Ishikawa (cell line): Measurements from ENCODE around the gene SFT2D2.

Source experiments
- CEBPB ChIP-seq: IDR thresholded peaks from 2 replicates; pipeline ENCODE4 v1.6.1; 2012
- CREB1 ChIP-seq: IDR thresholded peaks from 2 replicates; pipeline ENCODE4 v1.6.1; 2012; ENCODE audit warnings: low read depth
- EGR1 ChIP-seq: IDR thresholded peaks from 2 replicates; pipeline ENCODE4 v1.6.1; 2012
- EP300 ChIP-seq: IDR thresholded peaks from 2 replicates; pipeline ENCODE4 v1.6.1; 2012; ENCODE audit warnings: borderline replicate concordance
- FOXM1 ChIP-seq: IDR thresholded peaks from 2 replicates; pipeline ENCODE4 v1.6.1; 2012; ENCODE audit warnings: low read depth, borderline replicate concordance
- MAX ChIP-seq: IDR thresholded peaks from 2 replicates; pipeline ENCODE4 v1.6.1; 2012
- NFIC ChIP-seq: IDR thresholded peaks from 2 replicates; pipeline ENCODE4 v1.6.1; 2012
- RAD21 ChIP-seq: IDR thresholded peaks from 2 replicates; pipeline ENCODE4 v1.6.1; 2012; ENCODE audit warnings: low read depth
- REST ChIP-seq: IDR thresholded peaks from 2 replicates; pipeline ENCODE4 v1.6.1; 2012; ENCODE audit warnings: low read depth, mild to moderate bottlenecking
- TAF1 ChIP-seq: IDR thresholded peaks from 2 replicates; pipeline ENCODE4 v1.6.1; 2012; ENCODE audit warnings: low read depth, mild to moderate bottlenecking
- TCF12 ChIP-seq: IDR thresholded peaks from 2 replicates; pipeline ENCODE4 v1.6.1; 2012; ENCODE audit warnings: low read depth
- TEAD4 ChIP-seq: IDR thresholded peaks from 2 replicates; pipeline ENCODE4 v1.6.1; 2012
- USF1 ChIP-seq: IDR thresholded peaks from 2 replicates; pipeline ENCODE4 v1.6.1; 2012
- YY1 ChIP-seq: IDR thresholded peaks from 2 replicates; pipeline ENCODE4 v1.6.1; 2012; ENCODE audit warnings: low read depth
- ZBTB7A ChIP-seq: IDR thresholded peaks from 2 replicates; pipeline ENCODE4 v1.6.1; 2012; ENCODE audit warnings: low read depth

The SFT2D2 gene

GRCh38 chr1:168285971-168286927, 60.4 kb downstream of the SFT2D2 start:
- TF ChIP-seq ZBTB7A (no peak), REST (no peak), TEAD4 (no peak), NFIC (no peak), TCF12 (no peak), EP300 (no peak), USF1 (no peak), CREB1 (no peak), CEBPB (no peak), TAF1 (no peak), MAX (no peak), RAD21 (no peak), EGR1 (no peak), FOXM1 (no peak)

GRCh38 chr1:168287237-168287664, 61.4 kb downstream of the SFT2D2 start:
- TF ChIP-seq FOXM1: no peak
- TF ChIP-seq REST: no peak
- TF ChIP-seq YY1: no peak
- TF ChIP-seq MAX: no peak
- TF ChIP-seq TAF1: no peak
- no peak for TF ChIP-seq USF1
- TF ChIP-seq CEBPB: no peak

GRCh38 chr1:168288311-168289052, 62.7 kb downstream of the SFT2D2 start:
- TF ChIP-seq EGR1 (no peak), RAD21 (no peak), TAF1 (no peak), NFIC (no peak), EP300 (no peak), CREB1 (no peak), TCF12 (no peak)

- TF ChIP-seq USF1 (no peak), EP300 (no peak), CEBPB (no peak), EGR1 (no peak), RAD21 (no peak), NFIC (no peak), REST (no peak), TEAD4 (no peak), CREB1 (no peak), FOXM1 (no peak), MAX (no peak), YY1 (no peak), TAF1 (no peak), TCF12 (no peak), ZBTB7A (no peak)
These were observed 65.5 kb downstream of the SFT2D2 start for GRCh38 chr1:168291222-168291837.
